Stimulated activated CD4-positive, alpha-beta T cell treated with anti-CD3 and anti-CD28 coated beads, Interleukin-15, amount 100 ng/mL, for 24 hours (primary cell): Measurements from ENCODE around the gene TIAL1.
"Not testable (repeated sequence)": the region's sequence is repeated elsewhere in the genome, so short reads cannot be mapped to it uniquely, and the experiment has no call there.

Experiments
- DNase-seq: peaks from one replicate; pipeline ENCODE4 v3.0.0-alpha.2; 2020

The TIAL1 gene

GRCh38 chr10:119545310-119545709 is 51.5 kb downstream of the TIAL1 start:
- DNase-seq = no peak

GRCh38 chr10:119543814-119544642 is 52.7 kb downstream of the TIAL1 start:
- no peak for DNase-seq

GRCh38 chr10:119542988-119543813 is 53.6 kb downstream of the TIAL1 start:
- DNase-seq = peak; percentile 79

GRCh38 chr10:119542357-119542987 is 54.3 kb downstream of the TIAL1 start, which contains the start of gene RGS10:
Gene RGS10, minus strand, starts transcription at chr10:119542719. Its CDS starts 81 bp downstream, at chr10:119542638.
- DNase-seq = peak; percentile 93

- DNase-seq = peak; percentile 81
Measured at GRCh38 chr10:119541459-119542356, 55.1 kb downstream of the TIAL1 start.

GRCh38 chr10:119541046-119541445 is 55.7 kb downstream of the TIAL1 start:
- DNase-seq = peak; percentile 38

- no peak for DNase-seq
Measured at GRCh38 chr10:119540038-119540437, 56.7 kb downstream of the TIAL1 start.

GRCh38 chr10:119539359-119539825 is 57.4 kb downstream of the TIAL1 start:
- DNase-seq = peak; percentile 43

- peak; percentile 68 for DNase-seq
Measured at GRCh38 chr10:119538632-119539358, 58.0 kb downstream of the TIAL1 start.

- no peak for DNase-seq
Measured at GRCh38 chr10:119537953-119538630, 58.7 kb downstream of the TIAL1 start.

- no peak for DNase-seq
Measured at GRCh38 chr10:119536508-119537025, 60.2 kb downstream of the TIAL1 start.

- no peak for DNase-seq
Measured at GRCh38 chr10:119535837-119536507, 60.8 kb downstream of the TIAL1 start.

- no peak for DNase-seq
Measured at GRCh38 chr10:119535305-119535704, 61.5 kb downstream of the TIAL1 start.

- DNase-seq = no peak
Measured at GRCh38 chr10:119533473-119533872, 63.3 kb downstream of the TIAL1 start.

- not testable (repeated sequence) for DNase-seq
Measured at GRCh38 chr10:119532791-119533190, 64.0 kb downstream of the TIAL1 start.

GRCh38 chr10:119532251-119532650 is 64.5 kb downstream of the TIAL1 start:
- DNase-seq = not testable (repeated sequence)

- DNase-seq = no peak
Measured at GRCh38 chr10:119531067-119531466, 65.7 kb downstream of the TIAL1 start.

- not testable (repeated sequence) for DNase-seq
Measured at GRCh38 chr10:119528663-119529237, 68.0 kb downstream of the TIAL1 start.
